Measurements from ENCODE around the gene FYB1.

- TF ChIP-seq, protein P1, sequence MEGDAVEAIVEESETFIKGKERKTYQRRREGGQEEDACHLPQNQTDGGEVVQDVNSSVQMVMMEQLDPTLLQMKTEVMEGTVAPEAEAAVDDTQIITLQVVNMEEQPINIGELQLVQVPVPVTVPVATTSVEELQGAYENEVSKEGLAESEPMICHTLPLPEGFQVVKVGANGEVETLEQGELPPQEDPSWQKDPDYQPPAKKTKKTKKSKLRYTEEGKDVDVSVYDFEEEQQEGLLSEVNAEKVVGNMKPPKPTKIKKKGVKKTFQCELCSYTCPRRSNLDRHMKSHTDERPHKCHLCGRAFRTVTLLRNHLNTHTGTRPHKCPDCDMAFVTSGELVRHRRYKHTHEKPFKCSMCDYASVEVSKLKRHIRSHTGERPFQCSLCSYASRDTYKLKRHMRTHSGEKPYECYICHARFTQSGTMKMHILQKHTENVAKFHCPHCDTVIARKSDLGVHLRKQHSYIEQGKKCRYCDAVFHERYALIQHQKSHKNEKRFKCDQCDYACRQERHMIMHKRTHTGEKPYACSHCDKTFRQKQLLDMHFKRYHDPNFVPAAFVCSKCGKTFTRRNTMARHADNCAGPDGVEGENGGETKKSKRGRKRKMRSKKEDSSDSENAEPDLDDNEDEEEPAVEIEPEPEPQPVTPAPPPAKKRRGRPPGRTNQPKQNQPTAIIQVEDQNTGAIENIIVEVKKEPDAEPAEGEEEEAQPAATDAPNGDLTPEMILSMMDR (IDR thresholded peaks at IDR 0.05): no peak
- TF ChIP-seq, protein P2, sequence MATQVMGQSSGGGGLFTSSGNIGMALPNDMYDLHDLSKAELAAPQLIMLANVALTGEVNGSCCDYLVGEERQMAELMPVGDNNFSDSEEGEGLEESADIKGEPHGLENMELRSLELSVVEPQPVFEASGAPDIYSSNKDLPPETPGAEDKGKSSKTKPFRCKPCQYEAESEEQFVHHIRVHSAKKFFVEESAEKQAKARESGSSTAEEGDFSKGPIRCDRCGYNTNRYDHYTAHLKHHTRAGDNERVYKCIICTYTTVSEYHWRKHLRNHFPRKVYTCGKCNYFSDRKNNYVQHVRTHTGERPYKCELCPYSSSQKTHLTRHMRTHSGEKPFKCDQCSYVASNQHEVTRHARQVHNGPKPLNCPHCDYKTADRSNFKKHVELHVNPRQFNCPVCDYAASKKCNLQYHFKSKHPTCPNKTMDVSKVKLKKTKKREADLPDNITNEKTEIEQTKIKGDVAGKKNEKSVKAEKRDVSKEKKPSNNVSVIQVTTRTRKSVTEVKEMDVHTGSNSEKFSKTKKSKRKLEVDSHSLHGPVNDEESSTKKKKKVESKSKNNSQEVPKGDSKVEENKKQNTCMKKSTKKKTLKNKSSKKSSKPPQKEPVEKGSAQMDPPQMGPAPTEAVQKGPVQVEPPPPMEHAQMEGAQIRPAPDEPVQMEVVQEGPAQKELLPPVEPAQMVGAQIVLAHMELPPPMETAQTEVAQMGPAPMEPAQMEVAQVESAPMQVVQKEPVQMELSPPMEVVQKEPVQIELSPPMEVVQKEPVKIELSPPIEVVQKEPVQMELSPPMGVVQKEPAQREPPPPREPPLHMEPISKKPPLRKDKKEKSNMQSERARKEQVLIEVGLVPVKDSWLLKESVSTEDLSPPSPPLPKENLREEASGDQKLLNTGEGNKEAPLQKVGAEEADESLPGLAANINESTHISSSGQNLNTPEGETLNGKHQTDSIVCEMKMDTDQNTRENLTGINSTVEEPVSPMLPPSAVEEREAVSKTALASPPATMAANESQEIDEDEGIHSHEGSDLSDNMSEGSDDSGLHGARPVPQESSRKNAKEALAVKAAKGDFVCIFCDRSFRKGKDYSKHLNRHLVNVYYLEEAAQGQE (IDR thresholded peaks at IDR 0.05; ENCODE audit: insufficient read depth in 1 of 2, low read depth in 2 of 2, low read length in 1 of 2): no peak
- TF ChIP-seq SIN3A (IDR thresholded peaks at IDR 0.05; ENCODE audit: borderline replicate concordance, insufficient read depth, low read depth, low read length): no peak
- no peak for TF ChIP-seq POLR2AphosphoS5 (IDR thresholded peaks at IDR 0.05; ENCODE audit: low read depth, low read length)
Observed at GRCh38 chr5:39267186-39267585, 47.8 kb upstream of the FYB1 start.

Measured in Panc1 (cell line).